Esophagus muscularis mucosa (tissue), 4 donors: ENCODE results near the gene JMJD1C. TPM values are rescaled to one million over a fixed set of nuclear protein-coding genes. Genes with fewer than 3 reads are reported as not detected.

ENCODE experiments used
- DNase-seq: peaks from one replicate; pipeline ENCODE4 v3.0.0-alpha.2; 2017; ENCODE audit errors: extremely low spot score
- H3K27ac ChIP-seq, 4 donors: fragments of 200-600 bp; sonication (generic); replicated peaks in 1 of 4; 1 replicate in 3 of 4; 2 replicates in 1 of 4; pipeline ENCODE4 v1.5.1; 2016 to 2019; ENCODE audit warnings: mild to moderate bottlenecking in 1 of 4
- H3K27me3 ChIP-seq, 4 donors: fragments of 200-600 bp; sonication (generic); one replicate each; pipeline versions ENCODE4 v1.5.1 to v1.6.0; 2016 to 2019
- H3K36me3 ChIP-seq, 4 donors: fragments of 200-600 bp; sonication (generic); one replicate each; pipeline ENCODE4 v1.5.1; 2016 to 2019
- H3K4me1 ChIP-seq, 4 donors: fragments of 200-600 bp; sonication (generic); one replicate each; pipeline ENCODE4 v1.5.1; 2016 to 2019
- H3K4me3 ChIP-seq, 4 donors: fragments of 200-600 bp; sonication (generic); 1 replicate in 2 of 4; 2 replicates in 2 of 4; pipeline ENCODE4 v1.5.1; 2016 to 2019; ENCODE audit warnings: mild to moderate bottlenecking in 4 of 4, moderate library complexity in 1 of 4
- H3K9me3 ChIP-seq, 4 donors: fragments of 200-600 bp; sonication (generic); 1 replicate in 3 of 4; 2 replicates in 1 of 4; pipeline ENCODE4 v1.5.1; 2016 to 2019
- EP300 ChIP-seq: sonication (generic); formaldehyde crosslinking; IDR thresholded peaks from one replicate; pipeline ENCODE4 v1.6.1; 2017; ENCODE audit warnings: antibody characterized with exemption
- POLR2A ChIP-seq: fragments of 450-650 bp; IDR thresholded peaks from one replicate; pipeline ENCODE4 v1.6.1; 2017; ENCODE audit warnings: antibody characterized with exemption, moderate library complexity, mild to moderate bottlenecking, low read depth
- POLR2AphosphoS5 ChIP-seq, 2 donors: sonication (generic); formaldehyde crosslinking; IDR thresholded peaks; one replicate each; pipeline ENCODE4 v1.6.1; 2017; ENCODE audit warnings: antibody characterized with exemption in 2 of 2
- WGBS: methylation state at CpG from one replicate; pipeline ENCODE4 v1.1.5; 2018; 5-methylcytosine and 5-hydroxymethylcytosine counted together
- intact Hi-C: fragments of 100-400 bp; cut with DNase I; formaldehyde crosslinking; loops from one replicate; pipeline ENCODE4 v1.15.1; 2023
- total RNA-seq, 4 donors: library from RNA; depleted of rRNA; stranded (reverse); fragments of >200 nt; gene quantifications; one replicate each; pipeline versions ENCODE4 v1.1.0 to v1.2.1, GENCODE V29; 2016
- TF ChIP-seq, protein P1 (sequence below), 3 experiments: fragments of 200-600 bp in 2 of 3; fragments of 450-650 bp in 1 of 3; sonication (generic) in 2 of 3; IDR thresholded peaks; one replicate each; pipeline ENCODE4 v1.5.1; 2017 to 2019; ENCODE audit warnings: antibody characterized with exemption in 3 of 3, mild to moderate bottlenecking in 2 of 3, moderate library complexity in 1 of 3

JMJD1C gene
- total RNA-seq, 4 donors from 2014 or later = 60.3 to 89.7 (median 79.8) TPM

DNA sequence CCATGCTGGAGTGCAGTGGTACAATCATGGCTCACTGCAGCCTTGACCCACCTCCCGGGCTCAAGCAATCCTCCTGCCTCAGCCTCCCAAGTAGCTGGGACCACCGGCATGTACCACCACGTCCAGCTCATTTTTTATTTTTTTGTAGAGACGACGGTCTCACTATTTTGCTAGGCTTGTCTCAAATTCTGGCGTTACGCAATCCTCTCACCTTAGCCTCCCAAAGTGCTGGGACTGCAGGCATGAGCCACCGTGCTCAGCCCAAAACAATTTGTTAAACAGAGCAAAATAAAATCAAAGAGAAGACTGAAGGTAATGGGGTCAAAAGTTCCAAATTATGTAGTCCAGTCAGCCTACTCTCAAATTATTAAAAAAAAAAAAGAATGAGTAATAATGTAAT is 8.7 kb upstream of the JMJD1C start:
- TF ChIP-seq EP300 (no peak), POLR2A (no peak), POLR2AphosphoS5 (IDR thresholded peaks at IDR 0.05) (no peak)
- TF ChIP-seq, protein P1, sequence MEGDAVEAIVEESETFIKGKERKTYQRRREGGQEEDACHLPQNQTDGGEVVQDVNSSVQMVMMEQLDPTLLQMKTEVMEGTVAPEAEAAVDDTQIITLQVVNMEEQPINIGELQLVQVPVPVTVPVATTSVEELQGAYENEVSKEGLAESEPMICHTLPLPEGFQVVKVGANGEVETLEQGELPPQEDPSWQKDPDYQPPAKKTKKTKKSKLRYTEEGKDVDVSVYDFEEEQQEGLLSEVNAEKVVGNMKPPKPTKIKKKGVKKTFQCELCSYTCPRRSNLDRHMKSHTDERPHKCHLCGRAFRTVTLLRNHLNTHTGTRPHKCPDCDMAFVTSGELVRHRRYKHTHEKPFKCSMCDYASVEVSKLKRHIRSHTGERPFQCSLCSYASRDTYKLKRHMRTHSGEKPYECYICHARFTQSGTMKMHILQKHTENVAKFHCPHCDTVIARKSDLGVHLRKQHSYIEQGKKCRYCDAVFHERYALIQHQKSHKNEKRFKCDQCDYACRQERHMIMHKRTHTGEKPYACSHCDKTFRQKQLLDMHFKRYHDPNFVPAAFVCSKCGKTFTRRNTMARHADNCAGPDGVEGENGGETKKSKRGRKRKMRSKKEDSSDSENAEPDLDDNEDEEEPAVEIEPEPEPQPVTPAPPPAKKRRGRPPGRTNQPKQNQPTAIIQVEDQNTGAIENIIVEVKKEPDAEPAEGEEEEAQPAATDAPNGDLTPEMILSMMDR (IDR thresholded peaks at IDR 0.05) = no peak
- no peaks in the 10 kb centered on the region for H3K27me3 ChIP-seq
- peaks cover 5 to 24% (median 15%) of the 10 kb centered on the region in 4 donors for H3K4me1 ChIP-seq
- no peak for DNase-seq
- 96% methylated on average over 8 of the region's 8 CpGs for WGBS
- H3K9me3 ChIP-seq = no peaks in the 10 kb centered on the region
- H3K27ac ChIP-seq = no peak overlapping the region
- H3K36me3 ChIP-seq = no peaks in the 10 kb centered on the region
- intact Hi-C loops = no loop called here
- no peak overlapping the region for H3K4me3 ChIP-seq

DNA sequence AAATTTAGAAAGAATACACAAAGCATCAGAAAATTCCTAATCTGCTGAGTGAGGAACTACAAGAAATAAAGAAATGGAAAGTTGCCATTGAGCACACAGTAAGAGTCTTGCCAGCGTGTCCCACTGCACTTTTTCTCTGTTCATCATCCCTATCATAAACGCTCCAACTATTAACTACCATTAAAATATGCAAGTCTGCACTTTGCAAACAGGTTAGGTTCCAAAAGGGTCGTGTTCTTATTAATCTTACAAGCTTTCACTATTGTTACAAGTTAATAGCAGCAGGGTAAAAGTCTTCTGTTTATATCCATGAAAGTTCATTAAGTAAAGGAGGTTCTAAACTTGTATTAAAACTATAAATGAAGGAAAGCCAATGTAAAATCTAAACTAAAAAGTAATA is 5.2 kb upstream of the JMJD1C start:
- Histone ChIP-seq H3K4me3 (no peak overlapping the region), H3K4me1 (peaks cover 8 to 31% (median 25%) of the 10 kb centered on the region in 4 donors), H3K36me3 (no peaks in the 10 kb centered on the region), H3K9me3 (no peaks in the 10 kb centered on the region), H3K27me3 (no peaks in the 10 kb centered on the region), H3K27ac (no peak overlapping the region)
- WGBS = 49% methylated on average over 3 of the region's 3 CpGs
- intact Hi-C loops = no loop called here
- no peak for TF ChIP-seq EP300
- no peak for TF ChIP-seq POLR2A
- TF ChIP-seq, protein P1 (IDR thresholded peaks at IDR 0.05) = no peak
- no peak for TF ChIP-seq POLR2AphosphoS5 (IDR thresholded peaks at IDR 0.05)
- DNase-seq = no peak

DNA sequence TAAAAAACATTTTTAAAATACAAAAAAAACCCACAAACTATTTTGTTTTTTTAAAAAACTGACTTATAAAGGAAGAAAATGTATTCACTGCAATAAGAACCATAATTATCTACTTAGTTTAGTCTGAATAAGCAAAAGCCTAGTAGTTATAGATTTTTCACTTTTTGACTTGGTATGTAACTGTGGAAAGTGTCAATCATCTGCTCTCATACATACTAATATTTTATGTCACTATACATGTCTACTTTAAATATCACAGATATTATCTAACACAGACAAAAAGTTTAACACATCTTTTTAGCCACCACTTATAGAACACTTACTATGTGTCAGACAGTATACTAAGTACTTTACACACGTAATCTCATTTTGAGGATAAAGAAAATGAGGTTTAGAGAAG is 3.2 kb upstream of the JMJD1C start:
- no peak overlapping the region for H3K4me3 ChIP-seq
- no peak for DNase-seq
- no peaks in the 10 kb centered on the region for H3K9me3 ChIP-seq
- 97% methylated on average over 1 of the region's 1 CpG for WGBS
- no peak overlapping the region for H3K27ac ChIP-seq
- H3K27me3 ChIP-seq = no peaks in the 10 kb centered on the region
- TF ChIP-seq, protein P1 (IDR thresholded peaks at IDR 0.05) = no peak
- TF ChIP-seq POLR2A = no peak
- TF ChIP-seq EP300 = no peak
- no peak for TF ChIP-seq POLR2AphosphoS5 (IDR thresholded peaks at IDR 0.05)
- H3K36me3 ChIP-seq = no peaks in the 10 kb centered on the region
- intact Hi-C loops = loop anchor here (5.0 kb wide), 5 partner anchors 48 to 302 kb away; no protein-coding TSS in a partner anchor
- H3K4me1 ChIP-seq = peaks cover 14 to 40% (median 33%) of the 10 kb centered on the region in 4 donors

DNA sequence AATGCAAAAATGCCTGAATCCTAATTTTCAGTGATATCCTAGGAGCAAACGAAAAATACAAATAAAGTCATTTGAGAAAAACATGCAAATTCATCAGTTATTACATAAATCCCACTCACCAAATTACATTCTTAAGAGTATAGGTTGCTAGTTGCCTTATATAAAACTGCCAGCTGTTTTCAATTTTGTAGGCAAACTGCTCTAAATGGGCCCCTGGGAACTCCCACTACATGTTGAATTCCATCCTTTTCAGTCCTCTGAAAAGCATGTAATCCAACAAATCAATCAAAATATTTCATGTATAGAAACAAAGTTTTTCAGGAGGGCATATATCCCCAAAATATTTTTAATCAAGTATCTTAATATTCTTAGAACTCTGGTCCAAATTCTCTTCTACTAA is 2.1 kb upstream of the JMJD1C start:
- Histone ChIP-seq H3K9me3 (no peaks in the 10 kb centered on the region), H3K27me3 (no peaks in the 10 kb centered on the region), H3K4me1 (peaks cover 17 to 43% (median 36%) of the 10 kb centered on the region in 4 donors), H3K4me3 (no peak overlapping the region), H3K27ac (no peak overlapping the region), H3K36me3 (no peaks in the 10 kb centered on the region)
- 81% methylated on average over 1 of the region's 1 CpG for WGBS
- intact Hi-C loops = loop anchor here (5.0 kb wide), 5 partner anchors 49 to 301 kb away; no protein-coding TSS in a partner anchor
- DNase-seq = no peak
- no peak for TF ChIP-seq POLR2A
- TF ChIP-seq, protein P1 (IDR thresholded peaks at IDR 0.05) = no peak
- no peak for TF ChIP-seq EP300
- TF ChIP-seq POLR2AphosphoS5 (IDR thresholded peaks at IDR 0.05) = no peak
